ENCODE data around the gene ANXA1. TPM values are rescaled to one million over a fixed set of nuclear protein-coding genes. Genes with fewer than 3 reads are reported as not detected.

The ANXA1 gene
- total RNA-seq, 1 experiment from 2014 or later: 171 TPM

DNA sequence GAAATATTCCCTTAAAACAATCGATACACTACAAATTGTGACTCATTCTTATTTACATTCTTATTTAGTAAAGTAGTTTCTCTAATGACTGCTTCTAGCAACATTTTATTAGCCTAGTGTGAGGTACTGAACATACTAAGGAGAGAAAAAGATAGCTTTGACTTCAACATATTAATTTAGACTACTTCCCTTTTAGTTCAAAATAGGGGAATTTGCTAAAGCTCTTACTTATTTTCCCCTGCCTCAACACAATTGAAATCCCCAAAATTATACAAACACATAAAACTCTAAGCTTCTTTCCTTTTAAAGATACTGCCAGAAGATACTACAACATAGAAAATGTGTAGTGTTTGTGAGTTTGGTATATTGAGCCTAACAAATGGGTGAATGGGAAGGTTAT lies 55.2 kb downstream of the ANXA1 start:
- no peak for DNase-seq (ENCODE audit: low spot score)

DNA sequence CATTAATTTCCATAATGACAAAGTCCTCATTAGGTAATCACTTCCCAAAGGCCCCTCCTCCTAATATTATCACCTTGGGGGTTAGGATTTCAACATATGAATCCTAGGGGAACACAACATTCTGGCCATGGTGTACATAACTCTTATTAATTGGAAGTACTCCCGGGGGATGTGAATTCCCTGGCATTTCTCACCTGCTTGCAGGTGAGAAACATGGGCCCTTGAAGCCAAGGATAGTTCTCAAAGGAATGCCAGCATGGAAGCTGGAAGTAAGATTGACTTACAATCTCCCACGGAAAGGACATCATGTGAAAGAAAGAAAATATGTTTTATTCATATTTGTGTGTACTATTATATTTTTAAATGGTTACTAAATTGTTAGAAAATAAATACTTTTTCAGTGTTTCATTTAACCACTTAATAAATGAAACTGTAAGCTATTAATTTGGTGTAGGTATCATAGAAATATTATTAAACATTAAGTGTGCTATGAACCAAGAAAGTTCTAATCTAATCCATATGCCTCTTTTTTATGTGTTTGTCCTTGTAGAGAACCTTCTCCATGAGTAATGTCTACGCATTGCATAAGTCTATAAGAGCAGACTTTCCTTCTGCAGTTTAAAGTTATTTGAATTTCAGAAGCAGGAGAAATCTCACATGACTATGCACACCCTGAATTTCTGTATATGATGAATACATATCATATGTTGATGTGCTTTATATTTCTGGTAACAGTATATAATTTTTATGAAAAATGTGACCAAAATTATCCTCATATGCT lies 59.4 kb downstream of the ANXA1 start:
- no peak for DNase-seq (ENCODE audit: low spot score)

DNA sequence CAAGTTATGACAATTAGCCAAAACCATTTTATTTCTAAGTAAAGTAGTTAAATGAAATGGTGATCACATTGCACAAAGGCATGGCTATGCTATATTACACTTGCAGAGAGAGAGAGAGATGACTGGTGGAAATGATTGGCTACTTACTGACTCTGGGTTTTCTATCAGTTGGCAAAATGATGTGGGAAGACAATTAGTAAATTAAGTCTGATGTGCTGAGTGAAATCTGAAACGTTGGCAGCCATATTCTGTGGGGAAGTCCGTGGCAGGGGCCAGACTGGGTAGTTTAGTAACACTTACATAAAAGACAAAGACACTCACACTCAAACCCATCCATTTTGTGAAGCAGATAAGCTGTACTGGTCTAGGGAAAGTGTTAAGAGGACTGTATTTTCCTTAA lies 61.6 kb downstream of the ANXA1 start:
- DNase-seq (ENCODE audit: low spot score): no peak

DNA sequence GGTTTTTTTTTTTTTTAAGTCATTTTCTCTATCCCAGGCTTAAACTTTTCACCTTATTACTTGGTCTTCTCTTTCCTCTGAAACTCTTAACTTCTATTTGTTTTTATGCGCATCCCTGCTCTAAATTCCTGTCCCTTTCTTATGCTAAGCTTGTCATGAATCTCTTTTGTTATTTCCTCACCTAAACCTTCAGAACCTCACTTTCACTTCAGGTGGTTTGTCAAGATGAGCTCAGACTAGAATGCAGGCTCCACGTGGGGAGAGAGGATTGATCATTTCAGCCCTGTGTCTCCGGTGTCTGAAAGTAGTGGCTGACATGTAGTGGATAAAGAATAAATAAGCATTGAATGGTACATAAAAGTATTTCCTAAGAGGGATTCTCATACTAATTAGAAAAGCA lies 63.6 kb downstream of the ANXA1 start:
- no peak for DNase-seq (ENCODE audit: low spot score)

DNA sequence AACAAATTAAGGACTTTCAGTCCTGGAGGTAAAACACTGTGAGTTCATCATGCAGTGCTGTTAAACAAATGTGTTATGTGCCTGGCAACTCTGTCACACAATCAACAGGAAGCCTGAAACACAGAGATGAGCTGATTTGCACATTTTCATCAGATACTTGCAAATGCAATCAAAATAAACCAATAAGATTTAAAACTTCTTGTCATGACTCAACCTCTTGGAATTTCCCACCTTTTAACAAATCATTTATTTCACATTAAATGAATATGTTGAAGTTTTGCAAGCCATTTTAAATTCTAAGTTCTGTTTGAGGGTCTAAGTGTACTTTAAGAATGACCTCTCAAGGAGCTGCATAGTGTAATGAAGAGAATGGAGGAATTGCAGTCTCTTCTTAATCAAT lies 64.4 kb downstream of the ANXA1 start:
- DNase-seq (ENCODE audit: low spot score): no peak

Other genes starting within 250 kb of the ANXA1 start
- gene ALDH1A1, start 198.8 kb upstream of the ANXA1 start, total RNA-seq (2014; rRNA removed; shearing (Covaris generic)): 329 and 383 TPM in 2 replicates